ENCODE results near the gene MEGF10. TPM values are rescaled to one million over a fixed set of nuclear protein-coding genes. Genes with fewer than 3 reads are reported as not detected.
A peak's percentile ranks its signal among the peaks of the same experiment; 100 is the strongest.

The MEGF10 gene
- total and polyA plus RNA-seq, 2 donors (not counting 1 experiment from before 2014, with no cell fraction given): not detected

DNA sequence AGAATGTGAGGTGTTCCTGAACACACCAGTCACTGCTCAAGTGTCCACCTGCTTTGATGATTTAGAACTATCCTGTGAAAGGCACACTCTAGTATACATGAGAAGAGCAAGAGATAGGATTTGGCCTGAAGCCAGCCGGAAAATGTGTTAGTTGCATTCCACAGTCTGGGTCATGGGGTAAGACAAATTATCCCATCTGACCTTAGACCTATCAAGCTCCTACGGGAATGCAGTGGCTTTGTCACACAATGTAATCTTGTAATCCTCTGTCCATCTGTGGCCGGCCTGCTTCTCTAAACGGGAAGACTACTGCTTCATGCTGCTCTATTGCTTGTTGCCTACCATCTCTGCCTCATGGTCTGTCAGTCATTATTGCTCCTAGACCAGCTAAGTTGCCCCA, 134.4 kb downstream of the MEGF10 start:
- Histone ChIP-seq H3K9me3 (ENCODE audit: control extremely low read depth in 1 of 3, control insufficient read depth in 2 of 3, insufficient read depth in 1 of 3, low read length in 2 of 3) (peaks cover 0 to under 1% (median 0%) of the 10 kb centered on the region in 3 donors), H3K4me3 (ENCODE audit: control extremely low read depth in 1 of 5, extremely low read depth in 1 of 5, insufficient read depth in 1 of 5, low read depth in 2 of 5, low read length in 4 of 5) (no peak overlapping the region), H3K4me1 (ENCODE audit: control insufficient read depth in 2 of 2, insufficient read depth in 2 of 2, low read length in 2 of 2) (peaks cover 3 to 4% of the 10 kb centered on the region in 2 donors), H2AFZ (ENCODE audit: insufficient read depth, low read depth, low read length, poor library complexity, severe bottlenecking) (peak overlapping the region; percentile 0), H3K4me2 (replicated peaks; ENCODE audit: low read depth, low read length, poor library complexity, severe bottlenecking) (no peak overlapping the region), H3K27ac (ENCODE audit: low read length in 2 of 2) (no peak overlapping the region), H3K27me3 (replicated peaks in 1 of 4; ENCODE audit: control extremely low read depth in 1 of 4, control insufficient read depth in 3 of 4, insufficient read depth in 4 of 4, low read length in 3 of 4) (no peaks in the 10 kb centered on the region), H3K79me2 (ENCODE audit: control insufficient read depth, insufficient read depth, low read length) (no peaks in the 10 kb centered on the region), H4K20me1 (ENCODE audit: control insufficient read depth, insufficient read depth, low read length, poor library complexity, severe bottlenecking) (no peaks in the 10 kb centered on the region), H3K9ac (ENCODE audit: low read length) (no peak overlapping the region), H3K36me3 (replicated peaks in 1 of 2; ENCODE audit: control extremely low read depth in 1 of 2, control insufficient read depth in 1 of 2, extremely low read depth in 1 of 2, insufficient read depth in 2 of 2, low read length in 1 of 2) (no peaks in the 10 kb centered on the region)
- POLR2A ChIA-PET: no interaction called here
- no peak for DNase-seq
- intact Hi-C loops (cut with micrococcal nuclease): no loop called here
- no peaks in the 10 kb centered on the region for H3K9me3 Mint-ChIP-seq (ENCODE audit: insufficient read depth)
- CTCF ChIA-PET: no interaction called here
- no peak for TF ChIP-seq EZH2 (IDR thresholded peaks at IDR 0.05; ENCODE audit: borderline replicate concordance, insufficient read depth, low read depth, low read length, poor library complexity, severe bottlenecking)
- TF ChIP-seq, protein P1, sequence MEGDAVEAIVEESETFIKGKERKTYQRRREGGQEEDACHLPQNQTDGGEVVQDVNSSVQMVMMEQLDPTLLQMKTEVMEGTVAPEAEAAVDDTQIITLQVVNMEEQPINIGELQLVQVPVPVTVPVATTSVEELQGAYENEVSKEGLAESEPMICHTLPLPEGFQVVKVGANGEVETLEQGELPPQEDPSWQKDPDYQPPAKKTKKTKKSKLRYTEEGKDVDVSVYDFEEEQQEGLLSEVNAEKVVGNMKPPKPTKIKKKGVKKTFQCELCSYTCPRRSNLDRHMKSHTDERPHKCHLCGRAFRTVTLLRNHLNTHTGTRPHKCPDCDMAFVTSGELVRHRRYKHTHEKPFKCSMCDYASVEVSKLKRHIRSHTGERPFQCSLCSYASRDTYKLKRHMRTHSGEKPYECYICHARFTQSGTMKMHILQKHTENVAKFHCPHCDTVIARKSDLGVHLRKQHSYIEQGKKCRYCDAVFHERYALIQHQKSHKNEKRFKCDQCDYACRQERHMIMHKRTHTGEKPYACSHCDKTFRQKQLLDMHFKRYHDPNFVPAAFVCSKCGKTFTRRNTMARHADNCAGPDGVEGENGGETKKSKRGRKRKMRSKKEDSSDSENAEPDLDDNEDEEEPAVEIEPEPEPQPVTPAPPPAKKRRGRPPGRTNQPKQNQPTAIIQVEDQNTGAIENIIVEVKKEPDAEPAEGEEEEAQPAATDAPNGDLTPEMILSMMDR (IDR thresholded peaks at IDR 0.05): no peak
- peaks cover 12% of the 10 kb centered on the region for H3K4me1 Mint-ChIP-seq
- peaks cover 4% of the 10 kb centered on the region for H3K27me3 Mint-ChIP-seq
- H3K4me3 Mint-ChIP-seq: no peak overlapping the region
- 98% methylated on average over 4 of the region's 4 CpGs for WGBS (ENCODE audit: insufficient coverage)
- no peak for ATAC-seq (ENCODE audit: low read depth)
- no peak overlapping the region for H3K27ac Mint-ChIP-seq

- H3K9me3 ChIP-seq (ENCODE audit: control extremely low read depth in 1 of 3, control insufficient read depth in 2 of 3, insufficient read depth in 1 of 3, low read length in 2 of 3): no peaks in the 10 kb centered on the region
- 50% methylated on average over 1 of the region's 1 CpG for WGBS (ENCODE audit: insufficient coverage)
- no peak overlapping the region for H3K27ac ChIP-seq (ENCODE audit: low read length in 2 of 2)
- no peaks in the 10 kb centered on the region for H3K27me3 ChIP-seq (replicated peaks in 1 of 4; ENCODE audit: control extremely low read depth in 1 of 4, control insufficient read depth in 3 of 4, insufficient read depth in 4 of 4, low read length in 3 of 4)
- H2AFZ ChIP-seq (ENCODE audit: insufficient read depth, low read depth, low read length, poor library complexity, severe bottlenecking): no peak overlapping the region
- H3K4me2 ChIP-seq (replicated peaks; ENCODE audit: low read depth, low read length, poor library complexity, severe bottlenecking): no peak overlapping the region
- no peaks in the 10 kb centered on the region for H3K36me3 ChIP-seq (replicated peaks in 1 of 2; ENCODE audit: control extremely low read depth in 1 of 2, control insufficient read depth in 1 of 2, extremely low read depth in 1 of 2, insufficient read depth in 2 of 2, low read length in 1 of 2)
- intact Hi-C loops (cut with micrococcal nuclease): no loop called here
- H3K4me1 ChIP-seq (ENCODE audit: control insufficient read depth in 2 of 2, insufficient read depth in 2 of 2, low read length in 2 of 2): peaks cover 3 to 4% of the 10 kb centered on the region in 2 donors
- H3K4me3 ChIP-seq (ENCODE audit: control extremely low read depth in 1 of 5, extremely low read depth in 1 of 5, insufficient read depth in 1 of 5, low read depth in 2 of 5, low read length in 4 of 5): no peak overlapping the region
- ChIA-PET POLR2A (no interaction called here), CTCF (no interaction called here)
- H3K4me1 Mint-ChIP-seq: peaks cover 12% of the 10 kb centered on the region
- peaks cover under 1% of the 10 kb centered on the region for H3K27me3 Mint-ChIP-seq
- H3K4me3 Mint-ChIP-seq: no peak overlapping the region
- ATAC-seq (ENCODE audit: low read depth): no peak
- no peaks in the 10 kb centered on the region for H3K9me3 Mint-ChIP-seq (ENCODE audit: insufficient read depth)
- no peaks in the 10 kb centered on the region for H4K20me1 ChIP-seq (ENCODE audit: control insufficient read depth, insufficient read depth, low read length, poor library complexity, severe bottlenecking)
- no peak overlapping the region for H3K27ac Mint-ChIP-seq
- no peak for TF ChIP-seq EZH2 (IDR thresholded peaks at IDR 0.05; ENCODE audit: borderline replicate concordance, insufficient read depth, low read depth, low read length, poor library complexity, severe bottlenecking)
- TF ChIP-seq, protein P1 (IDR thresholded peaks at IDR 0.05): no peak
- DNase-seq: no peak
- H3K79me2 ChIP-seq (ENCODE audit: control insufficient read depth, insufficient read depth, low read length): no peaks in the 10 kb centered on the region
- no peak overlapping the region for H3K9ac ChIP-seq (ENCODE audit: low read length)
Measured at GRCh38 chr5:127425868-127426267, 135.3 kb downstream of the MEGF10 start.
